RWPE2 (cell line): Measurements from ENCODE around the gene CHRNA10.
"Not testable (repeated sequence)": the region's sequence is repeated elsewhere in the genome, so short reads cannot be mapped to it uniquely, and the experiment has no call there.

Experiments used
- ATAC-seq: fragments of 200-7000 bp; cut with Tn5 transposase; 3 replicates; pipeline ENCODE4 v1.9.1; 2021; ENCODE audit warnings: low read depth
- DNase-seq: peaks from one replicate; pipeline ENCODE4 v3.0.0-alpha.2; 2020; ENCODE audit warnings: low spot score
- H3K27ac ChIP-seq: fragments of 450-650 bp; 2 replicates; pipeline ENCODE4 v1.5.1; 2017; ENCODE audit warnings: mild to moderate bottlenecking; ENCODE audit not compliant: poor library complexity, severe bottlenecking
- H3K27me3 ChIP-seq: fragments of 250-450 bp; sonication (Bioruptor Pico); 2 replicates; pipeline ENCODE4 v1.5.1; 2021; ENCODE audit warnings: mild to moderate bottlenecking, moderate library complexity; ENCODE audit not compliant: insufficient read depth, poor library complexity, severe bottlenecking
- H3K36me3 ChIP-seq: fragments of 250-450 bp; sonication (Bioruptor Pico); 2 replicates; pipeline ENCODE4 v1.5.1; 2020; ENCODE audit warnings: low read depth, mild to moderate bottlenecking, moderate library complexity
- H3K4me1 ChIP-seq: fragments of 250-450 bp; sonication (Bioruptor Pico); 2 replicates; pipeline ENCODE4 v1.5.1; 2021; ENCODE audit warnings: mild to moderate bottlenecking, moderate library complexity; ENCODE audit not compliant: insufficient read depth, poor library complexity, severe bottlenecking
- H3K4me3 ChIP-seq: fragments of 250-450 bp; sonication (Bioruptor Pico); 2 replicates; pipeline ENCODE4 v1.5.1; 2021; ENCODE audit warnings: mild to moderate bottlenecking, moderate library complexity; ENCODE audit not compliant: severe bottlenecking
- H3K9me3 ChIP-seq: fragments of 250-450 bp; sonication (Bioruptor Pico); 2 replicates; pipeline ENCODE4 v1.5.1; 2021; ENCODE audit warnings: mild to moderate bottlenecking, moderate library complexity; ENCODE audit not compliant: severe bottlenecking
- CTCF ChIP-seq: fragments of 450-650 bp; IDR thresholded peaks from one replicate; pipeline ENCODE4 v1.5.1; 2017; ENCODE audit warnings: mild to moderate bottlenecking, moderate library complexity; ENCODE audit not compliant: poor library complexity, severe bottlenecking

The CHRNA10 gene

GRCh38 chr11:3659595-3660515 lies 11.3 kb downstream of the CHRNA10 start:
- Histone ChIP-seq H3K4me1 (no peaks in the 10 kb centered on the region), H3K4me3 (no peak overlapping the region), H3K9me3 (no peaks in the 10 kb centered on the region), H3K27ac (no peak overlapping the region), H3K27me3 (no peaks in the 10 kb centered on the region), H3K36me3 (no peaks in the 10 kb centered on the region)
- no peak for TF ChIP-seq CTCF
- ATAC-seq (no peak), DNase-seq (no peak)

- H3K27me3 ChIP-seq, result no peaks in the 10 kb centered on the region
- no peak overlapping the region for H3K4me3 ChIP-seq
- H3K27ac ChIP-seq, result no peak overlapping the region
- no peaks in the 10 kb centered on the region for H3K9me3 ChIP-seq
- H3K4me1 ChIP-seq, result no peaks in the 10 kb centered on the region
- TF ChIP-seq CTCF, result no peak
- ATAC-seq (no peak), DNase-seq (no peak)
- H3K36me3 ChIP-seq, result no peaks in the 10 kb centered on the region
Measured at GRCh38 chr11:3658252-3658651, 12.9 kb downstream of the CHRNA10 start.

GRCh38 chr11:3657331-3657730 lies 13.9 kb downstream of the CHRNA10 start:
- not testable (repeated sequence) for H3K27ac ChIP-seq, H3K4me1 ChIP-seq, DNase-seq, ATAC-seq, H3K27me3 ChIP-seq, H3K36me3 ChIP-seq, H3K9me3 ChIP-seq, H3K4me3 ChIP-seq

- Histone ChIP-seq H3K9me3 (no peaks in the 10 kb centered on the region), H3K36me3 (no peaks in the 10 kb centered on the region), H3K4me1 (no peaks in the 10 kb centered on the region), H3K27ac (no peak overlapping the region), H3K4me3 (no peak overlapping the region), H3K27me3 (no peaks in the 10 kb centered on the region)
- DNase-seq (no peak), ATAC-seq (no peak)
- TF ChIP-seq CTCF, result no peak
Measured at GRCh38 chr11:3655547-3655946, 15.6 kb downstream of the CHRNA10 start.

- H3K36me3 ChIP-seq, H3K9me3 ChIP-seq, H3K27ac ChIP-seq, DNase-seq, H3K4me1 ChIP-seq, H3K4me3 ChIP-seq, ATAC-seq: not testable (repeated sequence)
- H3K27me3 ChIP-seq, result peaks cover 10% of the 10 kb centered on the region
Measured at GRCh38 chr11:3652514-3652913, 18.7 kb downstream of the CHRNA10 start.

- H3K27ac ChIP-seq, ATAC-seq: not testable (repeated sequence)
Measured at GRCh38 chr11:3649374-3649773, 21.8 kb downstream of the CHRNA10 start.

GRCh38 chr11:3648843-3649242 lies 22.3 kb downstream of the CHRNA10 start:
- not testable (repeated sequence) for H3K4me3 ChIP-seq, ATAC-seq, DNase-seq, H3K36me3 ChIP-seq, H3K27ac ChIP-seq, H3K4me1 ChIP-seq, H3K9me3 ChIP-seq
- peaks cover 10% of the 10 kb centered on the region for H3K27me3 ChIP-seq

More at GRCh38 chr11:3649374-3649773, 21.8 kb downstream of the CHRNA10 start:
- H3K9me3 ChIP-seq, H3K4me3 ChIP-seq, H3K4me1 ChIP-seq, DNase-seq, H3K36me3 ChIP-seq: not testable (repeated sequence)
- H3K27me3 ChIP-seq, result peaks cover 10% of the 10 kb centered on the region
